PC-3 (cell line): Measurements from ENCODE around the gene GDF2. TPM values are rescaled to one million over a fixed set of nuclear protein-coding genes. Genes with fewer than 3 reads are reported as not detected.

Experiments
- ATAC-seq: fragments of 200-7000 bp; cut with Tn5 transposase; 2 replicates; pipeline ENCODE4 v1.9.1; 2020; ENCODE audit warnings: mild to moderate bottlenecking, moderate library complexity
- BruUV-seq: library from RNA; stranded (reverse); fragments of 400-500 nt; replicated peaks from 2 replicates; lab custom pipeline; 2021; lab: Mats Ljungman, UMichigan
- CTCF ChIA-PET: fragments of 300-600 bp; sonication (Branson Sonifier 250); formaldehyde crosslinking; loops from one replicate; lab custom pipeline; 2022; ENCODE audit warnings: antibody characterized with exemption; lab: Charles Lee
- POLR2A ChIA-PET: fragments of 300-600 bp; sonication (Branson Sonifier 250); formaldehyde crosslinking; loops from one replicate; lab custom pipeline; 2022; ENCODE audit warnings: antibody characterized with exemption; ENCODE audit not compliant: unreplicated experiment; lab: Charles Lee
- DNase-seq: peaks from one replicate; pipeline ENCODE4 v3.0.0-alpha.2; 2015
- H2AFZ ChIP-seq: fragments of 300-600 bp; sonication (generic); 2 replicates; pipeline ENCODE4 v1.6.0; 2016; ENCODE audit warnings: antibody characterized with exemption, low read length
- H3F3A ChIP-seq: fragments of 300-600 bp; sonication (generic); one replicate; pipeline ENCODE4 v1.6.0; 2017; ENCODE audit warnings: antibody characterized with exemption, low read length, control low read depth, mild to moderate bottlenecking; ENCODE audit not compliant: unreplicated experiment
- H3K27ac ChIP-seq: fragments of 300-600 bp; sonication (generic); 2 replicates; pipeline ENCODE4 v1.5.1; 2016; ENCODE audit warnings: mild to moderate bottlenecking, low read length
- H3K27me3 ChIP-seq: fragments of 300-600 bp; sonication (generic); 2 replicates; pipeline ENCODE4 v1.6.1; 2016; ENCODE audit warnings: low read length, mixed read lengths
- H3K36me3 ChIP-seq: fragments of 300-600 bp; sonication (generic); 2 replicates; pipeline ENCODE4 v1.6.1; 2016; ENCODE audit warnings: low read depth, mixed run types, low read length, mixed read lengths
- H3K4me1 ChIP-seq: fragments of 300-600 bp; sonication (generic); 2 replicates; pipeline ENCODE4 v1.5.1; 2016; ENCODE audit warnings: low read length; ENCODE audit not compliant: insufficient read depth
- H3K4me2 ChIP-seq: fragments of 300-600 bp; sonication (generic); 2 replicates; pipeline ENCODE4 v1.6.0; 2016; ENCODE audit warnings: low read length
- H3K4me3 ChIP-seq: fragments of 300-600 bp; sonication (generic); 2 replicates; pipeline ENCODE4 v1.5.1; 2016; ENCODE audit warnings: mild to moderate bottlenecking, low read length, mixed read lengths
- H3K79me2 ChIP-seq: fragments of 300-600 bp; sonication (generic); 2 replicates; pipeline ENCODE4 v1.6.1; 2017; ENCODE audit warnings: low read length, mixed read lengths
- H3K9ac ChIP-seq: fragments of 300-600 bp; sonication (generic); 2 replicates; pipeline ENCODE4 v1.6.0; 2016; ENCODE audit warnings: mild to moderate bottlenecking, low read length
- H3K9me2 ChIP-seq: fragments of 300-600 bp; sonication (generic); replicated peaks from 2 replicates; pipeline ENCODE4 v1.6.1; 2016; ENCODE audit warnings: mixed run types, low read length, mixed read lengths
- H3K9me3 ChIP-seq: fragments of 300-600 bp; sonication (generic); 2 replicates; pipeline ENCODE4 v1.6.1; 2016; ENCODE audit warnings: low read length, mixed read lengths
- H4K20me1 ChIP-seq: fragments of 300-600 bp; sonication (generic); 2 replicates; pipeline ENCODE4 v1.6.1; 2016; ENCODE audit warnings: low read length, mixed read lengths
- EZH2 ChIP-seq: fragments of 300-600 bp; sonication (generic); IDR thresholded peaks from one replicate; pipeline ENCODE4 v1.6.1; 2017; ENCODE audit warnings: antibody characterized with exemption, mild to moderate bottlenecking, low read length; ENCODE audit not compliant: unreplicated experiment
- EZH2phosphoT487 ChIP-seq: fragments of 300-600 bp; sonication (generic); IDR thresholded peaks from 2 replicates; pipeline ENCODE4 v1.6.1; 2018; ENCODE audit warnings: mild to moderate bottlenecking, antibody characterized with exemption, low read length, borderline replicate concordance
- intact Hi-C: fragments of 100-400 bp; cut with micrococcal nuclease; formaldehyde crosslinking; loops from 2 replicates; pipeline ENCODE4 v1.9.0; 2023
- total RNA-seq: library from RNA; depleted of rRNA; stranded (reverse); fragments of >200 nt; gene quantifications from 2 replicates; pipeline ENCODE4 v1.2.3, GENCODE V29; 2014
- TF ChIP-seq, protein P1 (sequence below): fragments of 300-600 bp; sonication (generic); conservative IDR thresholded peaks from 2 replicates; pipeline ENCODE4 v1.5.1; 2017; ENCODE audit warnings: antibody characterized with exemption, low read depth, mild to moderate bottlenecking, low read length

The GDF2 gene
- total RNA-seq, 1 experiment from 2014 or later, result not detected

DNA sequence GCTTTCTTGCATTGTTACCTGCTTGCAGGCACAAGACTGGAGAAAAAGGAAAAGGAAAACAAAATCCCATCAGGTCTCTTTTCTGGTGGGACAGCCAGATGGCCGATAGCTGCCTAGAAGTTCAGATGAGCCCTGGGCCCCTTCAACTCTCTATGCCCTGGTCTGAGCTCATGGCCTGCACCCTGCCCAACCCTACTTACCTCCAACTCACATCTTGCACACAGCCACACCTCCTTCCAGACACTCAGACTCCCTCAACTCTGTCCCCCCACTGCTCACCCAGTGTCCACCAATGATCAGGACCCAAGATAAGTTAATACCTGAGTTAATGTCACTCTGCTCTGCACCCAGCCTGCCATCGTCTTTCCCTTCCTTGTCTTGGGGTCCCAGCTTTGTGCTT is 36.8 kb downstream of the GDF2 start:
- Histone ChIP-seq H3K27ac (no peak overlapping the region), H3F3A (no peaks in the 10 kb centered on the region), H3K9me3 (no peaks in the 10 kb centered on the region), H3K4me2 (no peak overlapping the region), H3K79me2 (no peaks in the 10 kb centered on the region), H4K20me1 (no peaks in the 10 kb centered on the region), H3K4me3 (no peak overlapping the region), H3K36me3 (no peaks in the 10 kb centered on the region), H3K9me2 (no peaks in the 10 kb centered on the region), H2AFZ (no peak overlapping the region), H3K4me1 (0 out of 2 replicates have a peak, but pooled peaks cover 4% of the 10 kb centered on the region), H3K27me3 (no peaks in the 10 kb centered on the region), H3K9ac (no peak overlapping the region)
- intact Hi-C loops, result no loop called here
- no peak for ATAC-seq
- BruUV-seq, result no TSS peak
- no peak for DNase-seq
- ChIA-PET POLR2A (no interaction called here), CTCF (no interaction called here)
- no peak for TF ChIP-seq EZH2
- TF ChIP-seq, protein P1, sequence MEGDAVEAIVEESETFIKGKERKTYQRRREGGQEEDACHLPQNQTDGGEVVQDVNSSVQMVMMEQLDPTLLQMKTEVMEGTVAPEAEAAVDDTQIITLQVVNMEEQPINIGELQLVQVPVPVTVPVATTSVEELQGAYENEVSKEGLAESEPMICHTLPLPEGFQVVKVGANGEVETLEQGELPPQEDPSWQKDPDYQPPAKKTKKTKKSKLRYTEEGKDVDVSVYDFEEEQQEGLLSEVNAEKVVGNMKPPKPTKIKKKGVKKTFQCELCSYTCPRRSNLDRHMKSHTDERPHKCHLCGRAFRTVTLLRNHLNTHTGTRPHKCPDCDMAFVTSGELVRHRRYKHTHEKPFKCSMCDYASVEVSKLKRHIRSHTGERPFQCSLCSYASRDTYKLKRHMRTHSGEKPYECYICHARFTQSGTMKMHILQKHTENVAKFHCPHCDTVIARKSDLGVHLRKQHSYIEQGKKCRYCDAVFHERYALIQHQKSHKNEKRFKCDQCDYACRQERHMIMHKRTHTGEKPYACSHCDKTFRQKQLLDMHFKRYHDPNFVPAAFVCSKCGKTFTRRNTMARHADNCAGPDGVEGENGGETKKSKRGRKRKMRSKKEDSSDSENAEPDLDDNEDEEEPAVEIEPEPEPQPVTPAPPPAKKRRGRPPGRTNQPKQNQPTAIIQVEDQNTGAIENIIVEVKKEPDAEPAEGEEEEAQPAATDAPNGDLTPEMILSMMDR, result no peak
- no peak for TF ChIP-seq EZH2phosphoT487

DNA sequence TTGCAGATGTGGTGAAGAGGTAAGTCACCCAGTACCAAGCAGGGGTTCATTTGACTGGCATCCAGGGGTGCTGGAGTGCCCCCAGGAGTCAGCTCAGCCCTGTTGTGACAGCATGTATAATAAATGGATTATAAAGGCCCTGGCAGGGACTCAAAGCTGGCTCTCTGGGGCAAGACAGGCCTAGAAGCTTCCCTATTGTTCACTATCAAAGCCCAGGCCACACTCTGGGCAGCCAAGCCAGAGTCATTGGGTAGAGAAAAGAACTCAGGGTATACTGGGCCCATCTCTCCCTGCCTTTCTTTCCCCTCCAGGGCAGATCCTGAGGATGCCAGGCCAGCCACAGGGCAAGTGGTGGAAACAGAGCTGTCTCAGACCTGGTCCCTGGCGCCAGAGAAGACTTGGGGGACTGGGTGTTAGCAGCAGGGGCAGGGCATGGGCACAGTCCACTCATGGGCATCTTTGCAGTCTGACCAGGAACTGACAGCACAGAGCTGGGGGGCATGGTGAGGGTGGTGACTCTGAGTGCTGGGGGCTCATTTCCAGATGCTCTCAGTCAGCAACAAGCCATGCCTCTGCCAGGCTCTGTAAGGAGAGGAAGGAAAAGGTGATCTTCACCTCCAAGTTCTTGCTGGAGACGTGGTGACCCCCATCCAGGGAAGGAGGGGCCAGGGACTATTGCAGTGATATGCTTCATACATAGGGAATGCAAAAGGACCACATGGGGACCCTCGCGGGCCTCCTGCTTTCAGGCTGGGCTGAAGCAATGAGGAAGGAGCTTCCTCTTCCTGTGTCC is 37.6 kb downstream of the GDF2 start:
- H4K20me1 ChIP-seq, result no peaks in the 10 kb centered on the region
- ATAC-seq, result no peak
- no peak overlapping the region for H3K9ac ChIP-seq
- no peak overlapping the region for H3K4me2 ChIP-seq
- no peak for DNase-seq
- H3K36me3 ChIP-seq, result no peaks in the 10 kb centered on the region
- CTCF ChIA-PET, result no interaction called here
- no TSS peak for BruUV-seq
- TF ChIP-seq, protein P1, result no peak
- TF ChIP-seq EZH2 (no peak), EZH2phosphoT487 (no peak)
- H3K9me3 ChIP-seq, result no peaks in the 10 kb centered on the region
- H3K4me1 ChIP-seq, result 0 out of 2 replicates have a peak, but pooled peaks cover 4% of the 10 kb centered on the region
- no peaks in the 10 kb centered on the region for H3K27me3 ChIP-seq
- no peak overlapping the region for H2AFZ ChIP-seq
- H3K4me3 ChIP-seq, result no peak overlapping the region
- no peaks in the 10 kb centered on the region for H3K9me2 ChIP-seq
- H3K27ac ChIP-seq, result no peak overlapping the region
- no peaks in the 10 kb centered on the region for H3K79me2 ChIP-seq
- POLR2A ChIA-PET, result no interaction called here
- H3F3A ChIP-seq, result no peaks in the 10 kb centered on the region
- intact Hi-C loops, result loop anchor here (10.0 kb wide), 1 partner anchor 75 kb away; no protein-coding TSS in a partner anchor
